Posterior vena cava (tissue), 2 donors: ENCODE data around the gene SAPCD2. TPM values are rescaled to one million over a fixed set of nuclear protein-coding genes. Genes with fewer than 3 reads are reported as not detected.
"Not testable (repeated sequence)": the region's sequence is repeated elsewhere in the genome, so short reads cannot be mapped to it uniquely, and the experiment has no call there.

Experiments
- DNase-seq: peaks from one replicate; pipeline ENCODE4 v3.0.0-alpha.2; 2020; ENCODE audit warnings: low spot score
- intact Hi-C, 2 donors: fragments of 100-400 bp; cut with DNase I; formaldehyde crosslinking; loops; one replicate each; pipeline versions ENCODE4 v1.14.1 to v1.14.2; 2022 to 2023
- long read RNA-seq, 2 donors: library from polyadenylated mRNA; unstranded; transcript quantifications; one replicate each; pipeline ENCODE4 v2.0.0, GENCODE V29; 2020 to 2021
- total RNA-seq, 2 donors: library from RNA; stranded (reverse); fragmentation: NEBNext Ultra II Directional; extraction: Animal tissue kit (Norgen Biotek cat#: 25700); gene quantifications; one replicate each; pipeline ENCODE4 v1.2.1, GENCODE V29; 2021
- donor health status: DM: yes; HTN: yes; CAD: no.
- donor health status: DM: yes; HTN: yes; CAD: no.

SAPCD2 gene, protein sequence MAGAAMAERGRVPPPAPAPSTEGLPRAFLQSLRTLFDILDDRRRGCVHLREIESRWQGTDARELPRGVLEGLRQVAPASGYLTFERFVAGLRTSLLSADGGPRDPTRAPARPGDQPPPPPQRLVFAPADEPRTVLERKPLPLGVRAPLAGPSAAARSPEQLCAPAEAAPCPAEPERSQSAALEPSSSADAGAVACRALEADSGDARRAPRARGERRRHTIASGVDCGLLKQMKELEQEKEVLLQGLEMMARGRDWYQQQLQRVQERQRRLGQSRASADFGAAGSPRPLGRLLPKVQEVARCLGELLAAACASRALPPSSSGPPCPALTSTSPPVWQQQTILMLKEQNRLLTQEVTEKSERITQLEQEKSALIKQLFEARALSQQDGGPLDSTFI
- total RNA-seq: under 1 TPM; 0.33 to 0.42 TPM
- long read RNA-seq, donor 1: 0 reads
- long read RNA-seq, donor 2: 0 reads

DNA sequence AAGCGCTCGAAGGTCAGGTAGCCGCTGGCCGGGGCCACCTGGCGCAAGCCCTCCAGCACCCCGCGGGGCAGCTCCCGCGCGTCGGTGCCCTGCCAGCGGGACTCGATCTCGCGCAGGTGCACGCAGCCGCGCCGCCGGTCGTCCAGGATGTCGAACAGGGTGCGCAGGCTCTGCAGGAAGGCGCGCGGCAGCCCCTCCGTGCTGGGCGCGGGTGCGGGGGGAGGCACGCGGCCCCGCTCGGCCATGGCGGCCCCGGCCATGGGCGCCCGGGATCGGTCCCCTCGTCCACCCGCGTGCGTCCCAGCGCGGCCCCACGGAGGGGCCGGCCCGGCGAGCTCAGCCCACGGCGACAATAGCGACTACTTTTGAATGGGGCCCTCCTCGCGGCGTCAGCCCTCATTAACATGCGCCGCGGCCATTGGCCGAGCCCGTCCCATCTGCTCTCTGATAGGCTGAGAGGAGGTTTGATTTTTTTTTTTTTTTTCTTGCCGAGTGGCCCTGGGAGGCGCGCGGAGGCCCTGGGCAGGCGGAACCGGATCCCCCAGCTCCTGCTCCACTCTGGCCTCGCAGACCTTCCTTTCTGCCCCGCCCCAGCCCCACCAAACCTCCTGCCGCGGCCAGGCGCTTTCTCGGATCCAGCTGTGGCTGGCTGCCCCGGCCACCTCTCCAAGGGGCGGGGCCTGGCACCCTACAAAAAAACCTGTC lies at the start of gene SAPCD2:
SAPCD2 (minus strand) TSS at position 357 of the 705 bp plus-strand sequence; CDS start at position 260, 97 bp downstream.
- intact Hi-C loops: no loop called here
- DNase-seq: peak; percentile 96

DNA sequence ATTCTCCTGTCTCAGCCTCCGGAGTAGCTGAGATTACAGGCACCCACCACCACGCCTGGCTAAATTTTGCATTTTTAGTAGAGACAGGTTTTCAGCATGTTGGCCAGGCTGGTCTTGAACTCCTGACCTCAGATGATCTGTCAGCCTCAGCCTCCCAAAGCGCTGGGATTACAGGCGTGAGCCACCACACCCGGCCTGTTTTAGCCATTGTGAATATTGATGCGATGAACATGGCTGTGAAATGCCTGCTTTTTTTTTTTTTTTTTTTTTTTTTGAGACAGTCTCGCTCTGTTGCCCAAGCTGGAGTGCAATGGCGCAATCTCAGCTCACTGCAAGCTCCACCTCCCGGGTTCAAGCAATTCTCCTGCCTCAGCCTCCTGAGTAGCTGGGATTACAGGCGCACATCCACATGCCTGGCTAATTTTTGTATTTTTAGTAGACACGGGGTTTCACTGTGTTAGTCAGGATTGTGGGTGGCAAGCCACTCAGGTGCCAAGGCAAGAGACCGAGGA lies 47.8 kb upstream of the SAPCD2 start:
- not testable (repeated sequence) for DNase-seq
- intact Hi-C loops: loop anchor here in 1 of 2 donors (5.0 to 10.0 kb wide), 2 partner anchors 109 to 287 kb away; partner anchors contain the start of genes CYSRT1 and RNF224

DNA sequence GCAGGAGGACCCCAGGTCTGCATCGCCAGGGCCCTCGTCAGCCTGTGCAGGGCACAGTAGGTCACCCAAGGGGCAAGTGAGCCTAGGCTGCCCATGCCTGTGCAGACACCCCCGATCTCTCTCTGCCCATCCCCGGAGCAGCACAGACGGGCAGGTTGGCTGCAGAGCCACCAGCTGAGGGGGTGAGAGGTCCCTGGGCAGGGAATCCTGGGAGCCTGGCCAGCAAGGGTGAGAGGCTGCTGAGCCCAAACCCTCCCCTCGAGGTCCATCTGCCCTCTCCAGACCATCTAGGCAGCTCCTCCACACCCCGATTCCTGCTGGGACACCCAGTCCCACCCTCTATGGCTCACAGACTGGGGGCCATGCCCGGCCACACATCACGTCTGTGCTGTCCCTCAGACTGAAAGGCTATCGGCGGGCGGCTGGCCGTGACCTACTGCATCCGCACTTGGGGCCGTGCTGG lies 46.9 kb upstream of the SAPCD2 start:
- intact Hi-C loops: loop anchor here in 1 of 2 donors (5.0 to 10.0 kb wide), 2 partner anchors 110 to 288 kb away; partner anchors contain the start of genes CYSRT1 and RNF224
- DNase-seq: no peak

DNA sequence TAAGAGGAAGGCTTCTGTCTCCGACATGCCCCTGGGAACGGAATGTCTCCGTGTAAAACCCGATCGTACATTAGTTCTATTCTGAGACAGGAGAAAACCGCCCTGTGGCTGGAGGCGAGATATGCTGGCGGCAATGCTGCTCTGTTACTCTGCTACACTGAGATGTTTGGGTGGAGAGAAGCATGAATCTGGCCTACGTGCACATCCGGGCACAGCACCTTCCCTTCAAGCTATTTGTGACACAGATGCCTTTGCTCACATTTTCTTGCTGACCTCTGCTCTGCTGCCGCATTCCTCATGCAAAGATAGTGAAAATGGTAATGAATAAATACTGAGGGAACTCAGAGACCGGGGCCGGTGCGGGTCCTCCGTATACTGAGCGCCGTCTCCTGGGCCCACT lies 46.4 kb upstream of the SAPCD2 start:
- DNase-seq: no peak
- intact Hi-C loops: loop anchor here in 1 of 2 donors (5.0 to 10.0 kb wide), 2 partner anchors 111 to 288 kb away; partner anchors contain the start of genes CYSRT1 and RNF224

DNA sequence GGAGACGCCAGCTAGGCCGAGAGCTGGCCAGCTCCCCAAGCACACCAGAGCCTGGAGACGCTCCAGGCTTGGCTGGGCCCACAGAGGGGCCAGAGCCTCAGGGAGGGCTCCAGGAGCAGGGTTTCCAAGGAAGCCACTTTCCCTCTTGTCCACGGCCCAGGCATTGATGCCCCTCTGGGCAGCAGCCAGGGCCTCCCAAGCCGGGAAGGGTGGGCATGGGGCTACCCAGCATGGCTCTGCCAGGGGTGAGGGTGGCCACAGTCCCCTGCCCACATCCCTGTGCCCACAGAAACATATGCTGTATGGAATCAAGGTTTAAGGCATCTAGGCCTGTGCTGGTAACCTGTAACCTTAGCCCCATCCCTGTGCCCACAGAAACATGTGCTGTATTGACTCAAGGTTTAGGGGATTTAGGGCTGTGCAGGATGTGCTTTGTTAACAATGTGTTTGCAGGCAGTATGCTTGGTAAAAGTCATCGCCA lies 45.7 kb upstream of the SAPCD2 start:
- DNase-seq: peak; percentile 62
- intact Hi-C loops: loop anchor here in 1 of 2 donors (5.0 to 10.0 kb wide), 2 partner anchors 111 to 289 kb away; partner anchors contain the start of genes CYSRT1 and RNF224

DNA sequence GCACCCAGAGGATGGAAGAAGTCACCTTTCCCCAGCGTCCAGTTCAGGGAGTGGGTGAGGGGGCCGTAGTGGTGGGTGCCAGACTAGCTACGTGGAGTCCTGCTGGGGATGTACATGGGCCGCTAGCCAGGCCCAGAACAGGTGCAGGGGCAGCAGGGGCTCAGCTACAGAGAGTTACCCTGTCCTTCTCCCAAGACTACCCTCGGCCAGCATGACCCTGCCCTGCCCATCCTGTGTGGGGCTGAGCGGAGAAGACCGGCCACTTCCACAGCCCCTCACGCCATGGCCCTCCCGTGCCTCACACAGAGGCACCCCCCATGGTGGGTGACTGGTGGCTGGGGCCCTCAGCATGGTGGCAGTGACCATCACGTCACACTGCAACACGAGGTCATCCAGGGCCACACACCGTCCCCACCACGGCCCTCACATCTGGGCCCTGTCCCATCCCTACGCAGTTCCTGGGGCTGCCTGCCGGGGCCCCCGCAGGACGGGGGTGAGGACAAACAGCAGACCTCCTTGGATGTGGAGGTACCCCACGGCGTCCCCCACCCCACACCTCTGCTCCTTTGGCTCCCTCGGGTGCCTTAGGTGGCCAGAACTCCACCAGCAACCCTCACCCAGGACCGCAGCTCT lies 45.2 kb upstream of the SAPCD2 start:
- peak; percentile 78 for DNase-seq
- intact Hi-C loops: loop anchor here in 1 of 2 donors (5.0 to 10.0 kb wide), 2 partner anchors 112 to 289 kb away; partner anchors contain the start of genes CYSRT1 and RNF224

DNA sequence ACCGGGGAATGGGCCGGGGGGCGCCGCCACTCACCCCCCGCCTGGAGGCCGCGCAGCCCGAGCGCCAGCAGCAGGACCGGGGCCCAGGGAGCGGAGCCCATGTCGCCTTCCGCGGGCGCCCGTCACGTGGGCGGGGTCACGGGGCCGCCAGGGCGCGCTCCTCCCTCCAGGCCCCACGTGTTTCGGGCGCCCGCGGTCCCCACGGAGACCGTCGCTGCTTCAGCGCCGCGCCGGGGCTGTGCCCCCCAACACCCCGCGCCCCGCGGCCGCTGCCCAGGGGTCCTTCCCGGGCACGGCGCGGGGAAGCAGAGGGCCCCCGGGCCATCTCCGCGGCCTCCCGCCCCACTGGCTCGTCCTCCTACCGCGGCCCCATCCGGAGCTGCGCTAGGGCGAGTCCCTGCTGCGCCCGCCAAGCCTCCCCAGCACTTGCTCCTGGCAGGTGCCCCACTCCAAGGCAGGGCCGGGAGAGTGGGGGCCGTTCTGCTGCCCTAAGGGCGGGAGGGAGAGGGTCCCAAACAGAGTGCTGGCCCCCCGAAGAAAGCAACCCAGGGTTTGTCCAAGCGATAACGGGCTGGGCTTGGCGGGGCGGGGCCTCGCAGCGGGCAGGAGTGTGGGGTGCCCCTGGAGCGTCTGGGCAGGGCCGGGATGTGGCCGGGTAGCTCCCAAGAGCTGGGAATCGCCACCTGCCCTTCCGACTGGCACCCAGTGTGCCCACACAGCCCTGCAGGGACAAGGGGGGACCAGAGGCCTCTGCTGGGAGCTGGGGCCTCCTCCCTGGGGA lies 44.4 kb upstream of the SAPCD2 start, which contains the start of gene DPP7:
DPP7 (minus strand) TSS at position 121 of the 781 bp plus-strand sequence; CDS start at position 101, 20 bp downstream.
- peak; percentile 92 for DNase-seq
- intact Hi-C loops: loop anchor here in 1 of 2 donors (5.0 to 10.0 kb wide), 2 partner anchors 112 to 290 kb away; partner anchors contain the start of genes CYSRT1 and RNF224

DNA sequence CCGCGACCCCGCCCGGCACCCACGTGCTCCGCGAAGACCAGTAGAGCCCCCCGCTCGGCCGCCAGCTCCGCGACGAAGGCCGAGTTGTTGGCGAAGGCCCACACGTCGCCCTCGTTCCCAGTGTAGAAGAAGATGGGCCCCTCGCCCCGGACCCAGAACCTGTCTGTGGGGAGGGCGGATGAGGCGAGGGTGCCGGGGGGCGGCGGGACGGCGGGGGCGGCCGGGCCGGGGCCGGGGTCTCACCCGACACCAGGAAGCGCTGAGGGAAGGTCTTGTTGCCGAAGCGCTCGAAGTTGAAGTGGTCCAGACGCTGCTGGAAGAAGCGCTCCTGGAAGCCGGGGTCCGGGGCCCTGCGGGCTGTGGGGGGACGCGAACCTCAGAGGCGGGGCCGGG lies 43.9 kb upstream of the SAPCD2 start:
- intact Hi-C loops: loop anchor here in 1 of 2 donors (10.0 kb wide), 1 partner anchor 291 kb away; no protein-coding TSS in a partner anchor
- DNase-seq: peak; percentile 80

DNA sequence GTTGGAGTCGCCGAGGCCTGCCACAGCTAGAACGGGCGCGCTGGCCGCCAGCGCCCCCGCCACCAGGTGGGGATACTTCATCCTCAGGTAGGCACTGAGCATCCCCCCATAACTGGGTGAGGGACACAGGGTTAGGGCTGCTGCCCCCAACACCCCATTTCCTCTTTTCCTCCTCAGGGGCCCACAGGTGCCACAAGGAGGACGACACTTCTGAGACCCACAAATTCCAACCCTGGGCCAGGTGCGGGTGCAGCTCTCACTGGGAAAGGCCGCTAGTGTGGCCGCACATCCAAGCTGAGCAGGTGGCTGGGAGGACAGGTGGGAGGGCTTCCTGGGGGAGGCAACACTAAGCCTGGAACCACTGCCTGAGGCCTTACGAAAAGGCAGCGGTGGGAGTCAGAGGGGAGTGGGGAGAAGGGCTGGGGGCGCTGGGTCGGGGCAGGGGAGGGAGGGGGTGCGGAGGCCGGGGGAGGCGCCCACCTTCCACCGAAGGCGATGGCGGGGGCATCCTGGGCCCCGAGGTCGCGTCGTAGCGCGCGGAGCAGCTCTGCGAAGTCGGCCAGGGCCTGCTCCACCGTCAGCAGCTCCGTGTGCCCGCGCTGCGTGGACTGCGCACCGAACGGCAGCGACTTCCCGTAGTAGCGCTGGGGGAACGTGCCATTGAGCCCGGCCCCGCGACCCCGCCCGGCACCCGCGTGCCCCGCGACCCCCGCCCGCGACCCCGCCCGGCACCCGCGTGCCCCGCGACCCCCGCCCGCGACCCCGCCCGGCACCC lies 43.2 kb upstream of the SAPCD2 start:
- peak; percentile 68 for DNase-seq
- intact Hi-C loops: loop anchor here in 1 of 2 donors (10.0 kb wide), 1 partner anchor 291 kb away; no protein-coding TSS in a partner anchor

DNA sequence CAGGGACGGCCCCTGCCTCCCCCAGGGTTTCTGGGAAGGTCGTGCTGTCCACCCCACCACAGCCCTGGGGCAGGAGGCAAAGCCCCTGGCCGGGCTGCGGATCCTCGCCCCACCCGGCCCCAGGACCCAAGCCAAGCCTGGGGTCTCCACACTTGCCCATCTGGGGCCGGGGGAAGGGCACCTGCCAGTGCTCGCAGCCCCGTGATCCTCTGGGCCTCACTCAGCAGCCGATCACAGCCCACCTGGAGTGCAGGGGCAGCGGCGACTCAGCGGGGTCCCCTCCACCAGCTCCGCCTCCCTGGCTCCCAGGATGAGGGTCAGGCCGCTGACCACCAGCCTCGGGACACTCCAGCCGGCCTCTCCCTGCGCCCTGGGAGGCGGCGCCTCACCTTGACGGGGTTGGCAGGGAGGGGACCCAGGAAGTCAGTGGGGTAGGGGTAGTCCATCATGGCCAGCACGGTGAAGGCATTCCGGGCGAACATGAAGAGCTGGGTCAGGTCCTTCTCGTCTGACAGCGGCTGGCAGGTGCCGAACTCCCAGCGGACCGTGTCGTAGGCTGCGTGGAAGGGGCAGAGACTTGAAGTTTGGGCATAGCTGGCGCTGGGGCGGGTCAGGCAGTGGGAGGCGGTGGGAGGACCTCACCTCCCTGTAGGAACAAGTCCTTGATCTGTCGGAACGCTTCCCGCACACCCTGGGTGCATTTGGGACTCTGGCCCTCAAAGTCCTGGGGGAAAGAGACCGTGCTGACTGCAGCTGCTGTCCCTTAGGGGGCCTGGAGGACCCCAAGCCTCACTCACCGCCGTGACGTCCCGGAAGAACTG lies 42.4 kb upstream of the SAPCD2 start:
- intact Hi-C loops: loop anchor here in 1 of 2 donors (10.0 kb wide), 1 partner anchor 292 kb away; no protein-coding TSS in a partner anchor
- DNase-seq: no peak

DNA sequence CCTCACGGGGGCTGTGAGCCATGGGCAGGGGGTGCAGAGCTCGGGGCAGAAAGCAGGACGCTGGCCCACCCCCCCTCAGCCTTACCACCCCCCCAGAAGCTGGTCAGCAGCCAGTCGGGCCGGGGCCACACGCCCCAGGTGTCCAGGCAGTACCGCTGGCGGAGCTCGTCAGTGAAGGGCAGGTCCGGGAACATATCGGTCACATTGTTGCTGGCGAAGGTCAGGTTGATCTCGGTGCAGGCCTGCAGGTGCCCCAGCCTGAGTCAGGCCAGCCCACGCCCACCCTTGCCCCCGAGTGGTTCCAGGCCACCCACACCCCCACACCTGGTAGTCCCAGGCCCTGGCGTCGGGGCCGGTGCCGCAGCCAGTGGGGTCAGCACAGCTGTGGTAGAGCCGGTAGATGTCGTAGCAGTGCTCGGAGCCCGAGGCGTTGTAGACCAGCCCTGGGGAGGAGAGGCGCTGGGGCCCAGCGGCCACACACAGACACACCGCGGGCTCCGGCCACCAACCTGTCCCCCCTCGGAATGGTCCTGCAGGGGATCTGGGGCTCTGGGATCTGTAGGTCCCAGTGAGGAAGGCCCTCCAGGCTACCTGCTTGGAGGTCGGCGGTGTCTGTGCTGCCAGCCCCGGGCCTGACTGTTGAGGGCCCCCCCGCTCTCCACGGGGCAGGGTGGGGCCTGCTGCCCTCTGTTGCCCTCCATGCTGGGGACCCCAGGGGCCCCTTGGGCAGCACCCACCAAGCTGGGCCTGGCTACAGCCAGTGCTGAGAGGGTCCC lies 41.6 kb upstream of the SAPCD2 start:
- no peak for DNase-seq
- intact Hi-C loops: loop anchor here in 1 of 2 donors (10.0 kb wide), 1 partner anchor 293 kb away; no protein-coding TSS in a partner anchor

DNA sequence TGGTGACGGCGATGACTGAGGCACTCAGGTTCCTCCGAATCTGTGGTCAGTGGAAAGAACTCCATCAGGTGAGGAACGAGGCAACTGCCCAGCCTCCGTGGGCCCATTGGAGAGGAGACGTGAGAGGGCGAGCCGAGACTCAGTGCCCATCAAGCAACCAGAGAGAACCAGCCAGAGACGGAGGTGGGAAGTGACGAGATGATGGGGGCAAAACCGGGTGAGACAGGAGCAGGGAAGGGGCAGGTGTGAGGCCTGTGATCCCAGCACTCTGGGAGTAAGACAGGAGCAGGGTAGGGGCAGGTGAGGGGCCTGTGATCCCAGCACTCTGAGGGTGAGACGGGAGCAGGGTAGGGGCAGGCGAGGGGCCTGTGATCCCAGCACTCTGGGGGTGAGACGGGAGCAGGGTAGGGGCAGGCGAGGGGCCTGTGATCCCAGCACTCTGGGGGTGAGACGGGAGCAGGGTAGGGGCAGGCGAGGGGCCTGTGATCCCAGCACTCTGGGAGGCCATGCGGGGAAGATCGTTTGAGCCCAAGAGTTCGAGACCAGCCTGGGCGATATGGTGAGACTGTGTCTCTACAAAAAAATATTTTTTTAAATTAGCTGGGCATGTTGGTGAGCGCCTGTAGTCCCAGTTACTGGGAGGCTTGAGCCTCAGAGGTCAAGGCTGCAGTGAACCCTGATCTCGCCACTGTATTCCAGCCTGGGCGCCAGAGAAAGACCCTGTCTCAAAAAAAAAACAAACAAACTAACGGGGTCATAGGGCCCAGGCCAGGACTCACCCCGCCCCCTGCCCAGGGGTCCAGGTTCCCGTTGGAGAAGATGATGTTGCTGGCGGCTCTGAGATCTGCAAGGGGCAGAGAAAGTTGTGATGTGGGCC lies 40.8 kb upstream of the SAPCD2 start:
- no peak for DNase-seq
- intact Hi-C loops: loop anchor here in 1 of 2 donors (10.0 kb wide), 1 partner anchor 294 kb away; no protein-coding TSS in a partner anchor

DNA sequence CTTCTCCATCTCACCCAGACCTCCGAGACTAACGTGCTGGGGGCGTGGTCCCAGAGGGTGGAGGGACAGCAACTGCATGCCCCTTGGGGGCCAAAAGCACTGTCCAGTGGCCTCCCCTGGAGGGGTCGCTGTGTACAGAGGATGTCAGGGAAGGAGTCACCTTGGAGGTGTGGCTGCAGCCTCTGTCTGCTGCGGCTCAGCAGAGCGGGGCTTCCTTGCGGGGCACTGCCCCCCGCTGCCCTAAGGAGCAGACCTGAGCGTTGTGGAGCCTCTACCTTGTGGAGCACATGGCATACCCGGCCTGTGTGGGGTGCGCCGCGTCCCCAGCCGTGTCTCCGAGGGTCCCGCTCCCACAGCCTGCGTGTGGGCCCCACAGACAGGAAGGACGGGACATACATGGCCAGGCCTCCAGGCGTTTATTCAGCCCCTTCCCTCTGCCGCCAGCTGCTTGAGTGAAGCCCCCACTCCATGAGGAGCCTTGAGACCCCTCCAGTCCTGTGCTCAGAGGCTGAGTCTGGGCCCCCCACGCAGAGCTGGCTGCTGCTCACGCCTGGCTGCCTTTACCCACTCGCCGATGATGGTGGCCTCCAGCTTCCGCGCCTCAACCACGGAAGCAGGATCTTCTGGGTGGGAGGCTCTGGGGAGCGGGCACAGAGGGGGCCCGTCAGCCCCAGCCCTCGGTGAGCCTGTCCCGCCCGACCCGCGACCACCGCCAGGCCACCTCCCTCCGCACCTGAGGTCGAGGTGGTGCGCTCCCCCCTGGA lies 40.0 kb upstream of the SAPCD2 start:
- intact Hi-C loops: loop anchor here in 1 of 2 donors (10.0 kb wide), 1 partner anchor 294 kb away; no protein-coding TSS in a partner anchor
- no peak for DNase-seq
